Transverse colon (tissue), 4 donors: ENCODE data around the gene CD101. TPM values are rescaled to one million over a fixed set of nuclear protein-coding genes. Genes with fewer than 3 reads are reported as not detected.

Source experiments
- DNase-seq: peaks from one replicate; pipeline ENCODE4 v3.0.0-alpha.2; 2019
- H3K27ac ChIP-seq, 4 donors: fragments of 200-600 bp; sonication (generic); 2 replicates each; pipeline ENCODE4 v1.5.1; 2016 to 2018; ENCODE audit warnings: inconsistent platforms in 4 of 4
- H3K27me3 ChIP-seq: fragments of 200-600 bp; sonication (generic); 2 replicates; pipeline ENCODE4 v1.5.1; 2017; ENCODE audit warnings: inconsistent platforms
- H3K36me3 ChIP-seq, 4 donors: fragments of 200-600 bp; sonication (generic); 2 replicates each; pipeline ENCODE4 v1.5.1; 2017 to 2019; ENCODE audit warnings: inconsistent platforms in 4 of 4
- H3K4me1 ChIP-seq, 4 donors: fragments of 200-600 bp; sonication (generic); 2 replicates each; pipeline ENCODE4 v1.5.1; 2017 to 2020; ENCODE audit warnings: inconsistent platforms in 4 of 4
- H3K4me3 ChIP-seq, 4 donors: fragments of 200-600 bp; sonication (generic); 1 replicate in 1 of 4; 2 replicates in 3 of 4; pipeline versions ENCODE4 v1.5.1 to v1.6.1; 2017 to 2019; ENCODE audit warnings: inconsistent platforms in 4 of 4
- H3K9me3 ChIP-seq, 2 donors: fragments of 200-600 bp; sonication (generic); 2 replicates each; pipeline ENCODE4 v1.5.1; 2017 to 2019; ENCODE audit warnings: inconsistent platforms in 2 of 2
- CTCF ChIP-seq, 5 experiments: fragments of 200-600 bp in 3 of 5; fragments of 450-650 bp in 2 of 5; sonication (generic) in 3 of 5; IDR thresholded peaks; 1 replicate in 2 of 5; 2 replicates in 3 of 5; pipeline ENCODE4 v1.5.1; 2016 to 2017; ENCODE audit warnings: antibody characterized with exemption in 5 of 5, inconsistent platforms in 3 of 5, mild to moderate bottlenecking in 2 of 5, moderate library complexity in 1 of 5
- EP300 ChIP-seq: sonication (generic); formaldehyde crosslinking; IDR thresholded peaks from one replicate; pipeline ENCODE4 v1.6.1; 2017; ENCODE audit warnings: antibody characterized with exemption, low read depth
- POLR2A ChIP-seq: fragments of 450-650 bp; IDR thresholded peaks from one replicate; pipeline ENCODE4 v1.6.1; 2016; ENCODE audit warnings: antibody characterized with exemption, mild to moderate bottlenecking, moderate library complexity
- POLR2AphosphoS5 ChIP-seq, 3 donors: sonication (generic); formaldehyde crosslinking; IDR thresholded peaks; one replicate each; pipeline ENCODE4 v1.6.1; 2016; ENCODE audit warnings: antibody characterized with exemption in 3 of 3
- WGBS, 2 donors: methylation state at CpG; one replicate each; pipeline ENCODE4 v1.1.5; 2018; ENCODE audit warnings: low coverage in 1 of 2; 5-methylcytosine and 5-hydroxymethylcytosine counted together
- in situ Hi-C, 4 donors: fragments of 200-750 bp; cut with MboI; loops; one replicate each; pipeline versions ENCODE4 v1.15.0 to v1.15.1; 2017; ENCODE audit warnings: low sequenced_read_pairs in 3 of 4, low pct_ligation_motif_present in 1 of 4, low pct_unique_long_range_greater_than_20kb in 1 of 4
- intact Hi-C: fragments of 100-400 bp; cut with DNase I; formaldehyde crosslinking; loops from one replicate; pipeline ENCODE4 v1.15.1; 2023; ENCODE audit warnings: low total_unique reads
- total RNA-seq, 4 donors: library from RNA; depleted of rRNA; stranded (reverse); fragments of >200 nt; gene quantifications; one replicate each; pipeline ENCODE4 v1.1.0, GENCODE V29; 2016

The CD101 gene
- total RNA-seq, 4 donors from 2014 or later: 0.40 to 24.3 (median 4.0) TPM

GRCh38 chr1:117049857-117050256, 48.3 kb downstream of the CD101 start:
- no peak overlapping the region for H3K27ac ChIP-seq
- H3K36me3 ChIP-seq: no peaks in the 10 kb centered on the region
- peaks cover 6 to 19% (median 15%) of the 10 kb centered on the region in 4 donors for H3K4me1 ChIP-seq
- no peak for DNase-seq
- TF ChIP-seq CTCF (IDR thresholded peaks at IDR 0.05) (no peak), EP300 (no peak), POLR2AphosphoS5 (IDR thresholded peaks at IDR 0.05) (no peak)
- 90% methylated on average over 5 of the region's 5 CpGs; no CpG with 5 or more reads in 1 of the 2 donors for WGBS, 2 donors
- no peaks in the 10 kb centered on the region for H3K27me3 ChIP-seq
- no peaks in the 10 kb centered on the region for H3K9me3 ChIP-seq
- in situ Hi-C loops (loop anchor here (5.0 to 25.0 kb wide), 5 partner anchors 305 to 485 kb away; no protein-coding TSS in a partner anchor), intact Hi-C loops (loop anchor here (10.0 kb wide), 2 partner anchors 195 to 475 kb away; partner anchors contain the start of gene CD58)
- H3K4me3 ChIP-seq: no peak overlapping the region

GRCh38 chr1:117051224-117052064, 49.9 kb downstream of the CD101 start:
- H3K36me3 ChIP-seq: no peaks in the 10 kb centered on the region
- H3K4me1 ChIP-seq: peaks cover 6 to 19% (median 15%) of the 10 kb centered on the region in 4 donors
- TF ChIP-seq CTCF (IDR thresholded peaks at IDR 0.05): no peak
- no peak for TF ChIP-seq POLR2AphosphoS5 (IDR thresholded peaks at IDR 0.05)
- no peak for TF ChIP-seq POLR2A
- TF ChIP-seq EP300: no peak
- no peaks in the 10 kb centered on the region for H3K9me3 ChIP-seq
- peak overlapping the region in 3 of 4 donors; percentile 0 to 20 (median 4) for H3K4me3 ChIP-seq
- 11 to 27% methylated on average over 6 to 8 of the region's 8 CpGs for WGBS, 2 donors
- peak; percentile 66 for DNase-seq
- peak overlapping the region; percentile 70 to 80 (median 76) for H3K27ac ChIP-seq
- in situ Hi-C loops (loop anchor here in 3 of 4 donors (5.0 to 25.0 kb wide), 4 partner anchors 314 to 487 kb away; no protein-coding TSS in a partner anchor), intact Hi-C loops (loop anchor here (10.0 kb wide), 2 partner anchors 197 to 477 kb away; partner anchors contain the start of gene CD58)
- H3K27me3 ChIP-seq: no peaks in the 10 kb centered on the region

- TF ChIP-seq EP300 (no peak), CTCF (IDR thresholded peaks at IDR 0.05) (no peak), POLR2A (no peak), POLR2AphosphoS5 (IDR thresholded peaks at IDR 0.05) (no peak)
- no peak overlapping the region for H3K4me3 ChIP-seq
- in situ Hi-C loops (loop anchor here in 3 of 4 donors (5.0 to 25.0 kb wide), 4 partner anchors 317 to 489 kb away; no protein-coding TSS in a partner anchor), intact Hi-C loops (loop anchor here (10.0 kb wide), 2 partner anchors 199 to 479 kb away; partner anchors contain the start of gene CD58)
- peaks cover 6 to 26% (median 19%) of the 10 kb centered on the region in 4 donors for H3K4me1 ChIP-seq
- no peak for DNase-seq
- no peaks in the 10 kb centered on the region for H3K27me3 ChIP-seq
- no peak overlapping the region for H3K27ac ChIP-seq
- H3K36me3 ChIP-seq: no peaks in the 10 kb centered on the region
- H3K9me3 ChIP-seq: no peaks in the 10 kb centered on the region
Observed at GRCh38 chr1:117054068-117054467, 52.5 kb downstream of the CD101 start.

GRCh38 chr1:117058810-117059209, 57.2 kb downstream of the CD101 start:
- Histone ChIP-seq H3K27ac (peak overlapping the region; percentile 88 to 93 (median 90)), H3K4me3 (peak overlapping the region in 3 of 4 donors; percentile 69 to 97 (median 72)), H3K27me3 (no peaks in the 10 kb centered on the region), H3K4me1 (peaks cover 0 to 22% (median 8%) of the 10 kb centered on the region in 4 donors), H3K36me3 (no peaks in the 10 kb centered on the region), H3K9me3 (no peaks in the 10 kb centered on the region)
- intact Hi-C loops (loop anchor here (5.0 to 10.0 kb wide), 3 partner anchors 204 to 484 kb away; partner anchors contain the start of gene CD58), in situ Hi-C loops (loop anchor here in 3 of 4 donors (10.0 to 25.0 kb wide), 3 partner anchors 324 to 494 kb away; no protein-coding TSS in a partner anchor)
- TF ChIP-seq POLR2AphosphoS5 (IDR thresholded peaks at IDR 0.05) (no peak), EP300 (no peak), POLR2A (no peak), CTCF (IDR thresholded peaks at IDR 0.05) (no peak)
- WGBS, 2 donors: 20 to 43% methylated on average over 4 of the region's 4 CpGs
- no peak for DNase-seq
